Muscle of back (tissue), 11 donors: ENCODE data around the gene RIMBP2. TPM values are rescaled to one million over a fixed set of nuclear protein-coding genes. Genes with fewer than 3 reads are reported as not detected.
A peak's percentile ranks its signal among the peaks of the same experiment; 100 is the strongest.

Experiments used
- DNase-seq, 3 donors: peaks; one replicate each; pipeline versions ENCODE4 v3.0.0 to v3.0.0-alpha.2; 2013
- polyA plus RNA-seq, 10 donors: library from polyadenylated mRNA; unstranded; fragments of 120-200 nt; gene quantifications; one replicate each; pipeline ENCODE4 v1.2.1, GENCODE V29; 2013; ENCODE audit not compliant: insufficient read length in 10 of 10

The RIMBP2 gene
- polyA plus RNA-seq, 10 donors: 0.62 to 2.1 (median 1.2) TPM

- peak in 1 of 3 donors; percentile 7 for DNase-seq
These were observed 82.3 kb downstream of the RIMBP2 start for GRCh38 chr12:130633771-130634170.

- DNase-seq: no peak
These were observed 83.5 kb downstream of the RIMBP2 start for GRCh38 chr12:130632642-130633041.

- DNase-seq: no peak
These were observed 87.8 kb downstream of the RIMBP2 start for GRCh38 chr12:130628304-130628703.

DNA sequence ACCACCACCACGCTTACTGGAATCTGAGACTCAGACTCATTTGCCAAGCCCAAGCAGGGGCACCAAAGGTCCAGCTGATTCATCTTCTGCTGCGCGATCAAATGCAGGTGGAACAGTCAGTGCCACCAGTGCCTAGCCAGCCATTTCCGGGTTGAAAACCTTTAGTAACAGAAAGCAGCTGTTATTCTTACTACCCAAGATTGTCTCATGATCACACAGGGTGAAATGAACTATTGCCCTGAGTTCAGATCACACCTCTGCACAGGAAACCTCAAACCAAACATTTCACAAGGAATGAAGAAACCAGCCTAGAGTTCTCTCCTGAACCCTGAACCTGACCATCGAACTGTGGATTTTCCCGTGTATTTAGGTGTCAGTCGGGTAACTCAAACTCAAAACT lies 88.9 kb downstream of the RIMBP2 start:
- DNase-seq: no peak

GRCh38 chr12:130626601-130627000 lies 89.5 kb downstream of the RIMBP2 start:
- no peak for DNase-seq

DNA sequence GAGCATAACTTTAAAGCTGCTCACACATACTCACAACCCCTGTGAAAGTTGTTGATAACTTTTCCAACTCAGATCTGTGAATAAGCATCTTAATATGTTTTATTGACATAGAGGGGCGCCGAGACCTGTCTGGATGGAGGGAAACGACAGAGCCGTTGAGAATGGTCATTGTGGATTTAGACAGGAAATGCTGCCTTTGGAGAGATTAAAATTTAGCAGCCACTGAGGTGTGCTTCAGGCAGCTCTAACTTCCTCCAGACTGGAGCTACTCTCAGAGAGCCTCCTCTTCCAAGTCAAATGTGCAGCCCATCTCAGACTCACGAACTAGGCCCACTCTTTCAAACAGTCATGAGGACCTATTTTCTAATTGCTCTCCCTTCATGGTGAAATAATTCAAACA lies 90.9 kb downstream of the RIMBP2 start:
- DNase-seq: no peak

DNA sequence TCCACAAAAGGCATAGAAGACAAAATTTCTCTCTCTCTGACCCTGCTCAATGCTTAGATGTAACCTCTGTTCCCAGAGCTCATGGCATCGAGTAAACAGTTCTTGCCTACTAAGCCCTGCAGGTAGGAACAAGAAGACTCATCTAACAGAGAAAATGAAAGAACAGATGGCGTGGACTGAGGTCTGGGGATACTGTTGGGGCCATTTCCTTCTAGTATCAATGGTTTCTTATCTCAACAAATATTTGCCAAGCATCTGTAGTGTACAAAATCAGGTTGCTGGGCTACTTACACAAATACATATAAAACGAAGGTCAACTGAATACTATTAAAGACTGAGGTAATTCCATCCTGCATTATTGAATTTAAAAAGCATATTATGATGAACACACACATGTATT lies 93.3 kb downstream of the RIMBP2 start:
- DNase-seq: no peak

- DNase-seq: no peak
These were observed 94.3 kb downstream of the RIMBP2 start for GRCh38 chr12:130621696-130622298.

DNA sequence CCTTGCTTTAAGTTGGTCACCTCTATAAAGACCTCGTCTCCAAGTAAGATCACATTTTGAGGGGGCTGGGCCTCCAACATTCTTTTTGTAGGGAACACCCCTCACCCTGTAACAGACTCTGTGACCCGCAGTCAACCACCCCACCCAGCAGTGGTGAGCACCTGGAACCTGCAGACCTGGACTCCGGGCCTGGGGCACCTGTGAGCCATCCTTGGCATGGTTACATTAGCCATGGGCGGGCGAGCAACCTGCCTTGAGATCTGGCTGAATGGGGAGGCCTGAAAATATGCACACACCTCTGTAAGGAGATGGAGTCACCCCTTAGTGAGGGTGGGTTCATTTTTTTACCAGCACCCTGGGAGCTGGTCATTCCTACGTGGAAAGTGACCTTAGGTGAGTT lies 95.3 kb downstream of the RIMBP2 start:
- no peak for DNase-seq

DNA sequence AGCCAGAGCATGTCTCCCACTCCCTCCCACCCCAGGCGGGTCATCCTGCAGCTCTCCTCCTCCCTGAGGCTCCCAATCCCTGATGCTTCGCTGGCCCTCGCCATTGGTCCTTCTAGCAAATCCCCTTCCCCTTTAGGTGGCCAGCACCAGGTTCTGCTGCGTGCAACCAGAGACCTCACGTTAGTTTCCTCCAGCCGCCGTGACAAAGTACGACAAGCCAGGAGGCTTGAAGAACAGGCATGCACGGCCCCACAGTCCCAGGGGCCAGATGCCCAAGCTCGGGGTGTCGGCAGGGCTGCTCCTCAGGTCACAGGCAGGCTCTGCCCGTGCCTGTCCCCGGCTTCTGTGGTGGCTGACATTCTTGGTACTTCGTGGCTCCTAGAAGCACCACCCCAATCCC lies 95.8 kb downstream of the RIMBP2 start:
- DNase-seq: no peak

GRCh38 chr12:130619385-130620001 lies 96.6 kb downstream of the RIMBP2 start:
- no peak for DNase-seq

DNA sequence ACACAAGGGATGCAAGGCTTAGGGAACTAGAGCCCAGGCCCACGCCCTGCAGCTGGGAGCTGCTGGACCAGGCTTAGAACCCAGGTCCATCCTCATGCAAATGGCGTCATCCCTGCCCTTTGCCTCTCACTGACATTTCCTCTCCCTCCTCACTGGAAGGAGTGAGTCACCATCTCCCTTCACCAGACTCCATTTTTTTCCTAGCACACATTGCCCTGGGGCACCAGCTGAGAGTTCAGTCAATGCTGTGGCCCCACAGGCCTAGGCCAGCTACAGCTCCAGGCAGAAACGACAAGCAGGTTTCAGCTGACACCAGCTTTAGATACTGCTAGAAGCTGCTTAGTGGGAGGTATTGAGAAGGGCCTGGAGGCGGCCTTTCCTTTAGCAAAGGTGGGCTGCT lies 98.9 kb downstream of the RIMBP2 start:
- DNase-seq: no peak

DNA sequence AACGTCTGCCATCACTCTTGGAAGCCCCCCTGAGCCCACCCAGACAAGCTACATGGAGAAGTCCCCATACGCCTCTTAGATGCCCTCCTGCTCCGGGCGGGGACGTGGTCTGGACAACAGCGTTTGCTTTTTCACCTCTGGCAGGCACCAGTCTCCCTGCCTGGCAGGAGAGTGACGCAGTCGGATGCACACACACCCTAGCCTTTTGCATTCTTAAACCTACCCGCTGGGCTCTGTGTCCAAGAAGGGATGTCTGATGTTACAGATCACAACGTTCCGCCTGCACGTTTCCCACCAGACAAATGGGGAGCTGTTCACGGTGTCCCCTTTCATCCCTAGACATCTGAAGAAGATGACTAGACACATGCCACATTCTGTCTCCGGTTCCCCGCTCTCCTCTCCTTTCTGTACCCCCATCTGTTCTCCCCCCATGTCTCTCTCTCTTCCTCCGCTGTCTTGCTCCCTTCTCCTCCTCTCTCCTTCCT lies 100.2 kb downstream of the RIMBP2 start:
- no peak for DNase-seq

GRCh38 chr12:130614530-130614905 lies 101.6 kb downstream of the RIMBP2 start:
- DNase-seq: no peak

- DNase-seq: no peak
These were observed 102.1 kb downstream of the RIMBP2 start for GRCh38 chr12:130613831-130614529.

DNA sequence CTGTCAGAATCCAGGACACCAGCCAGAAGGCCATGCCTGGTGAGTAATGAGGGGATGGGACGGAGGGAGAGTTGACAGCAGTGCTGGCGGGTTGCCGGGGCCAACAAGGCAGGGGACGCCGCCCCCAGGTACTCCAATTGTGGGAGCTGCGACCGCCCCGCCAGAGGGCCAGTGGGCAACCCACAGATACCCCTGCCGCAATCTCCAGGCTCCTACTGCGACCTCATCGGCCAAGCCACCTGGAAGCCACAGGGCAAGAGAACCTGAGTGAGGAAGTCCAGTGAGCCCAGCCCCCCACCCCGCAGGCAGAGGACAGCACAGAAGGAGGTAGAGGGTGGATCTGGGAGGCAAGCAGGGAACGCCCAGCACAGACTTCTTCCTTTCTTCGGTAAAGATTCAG lies 103.0 kb downstream of the RIMBP2 start:
- DNase-seq: no peak

DNA sequence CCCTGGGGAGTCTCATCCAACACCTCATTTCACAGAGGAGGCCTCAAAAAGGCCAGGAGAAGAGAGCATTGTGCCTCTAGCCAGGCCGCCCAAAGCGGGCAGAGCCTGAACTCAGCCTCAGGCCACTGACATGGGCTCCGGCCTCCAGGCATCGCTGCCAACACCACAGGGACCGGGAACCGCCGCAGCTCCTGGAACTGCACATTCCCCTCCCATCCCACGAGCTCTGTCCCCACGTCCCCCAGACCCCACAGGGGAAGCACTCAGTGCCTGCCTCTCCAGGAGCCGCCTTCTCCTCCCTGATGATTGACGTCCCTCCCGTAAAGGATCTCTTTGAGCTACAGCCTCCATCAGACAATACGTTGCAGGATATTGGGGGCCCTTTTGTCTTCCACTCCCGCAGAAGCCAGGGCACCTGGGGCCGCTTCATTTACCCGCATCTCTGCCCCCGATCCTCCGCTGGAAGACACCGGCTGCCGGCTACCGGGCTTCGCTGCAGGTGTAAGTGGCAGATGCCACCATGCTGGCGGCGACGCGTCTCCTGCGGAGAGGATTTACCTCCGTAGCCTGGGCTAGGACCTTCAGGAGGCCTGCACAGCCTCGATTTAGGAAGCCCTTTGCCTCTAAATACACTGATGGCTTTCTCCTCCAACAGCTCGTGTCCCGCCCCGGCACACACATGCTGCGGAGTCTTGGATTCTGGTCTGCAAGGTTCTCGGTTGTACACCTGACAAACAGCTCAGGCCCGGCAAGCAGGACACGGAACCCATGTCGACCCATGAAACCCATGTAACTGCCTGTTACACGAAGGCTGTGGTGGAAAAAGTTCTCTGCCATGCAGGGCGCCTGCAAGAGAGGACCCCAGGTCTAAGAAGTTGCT lies 104.8 kb downstream of the RIMBP2 start:
- DNase-seq: no peak

DNA sequence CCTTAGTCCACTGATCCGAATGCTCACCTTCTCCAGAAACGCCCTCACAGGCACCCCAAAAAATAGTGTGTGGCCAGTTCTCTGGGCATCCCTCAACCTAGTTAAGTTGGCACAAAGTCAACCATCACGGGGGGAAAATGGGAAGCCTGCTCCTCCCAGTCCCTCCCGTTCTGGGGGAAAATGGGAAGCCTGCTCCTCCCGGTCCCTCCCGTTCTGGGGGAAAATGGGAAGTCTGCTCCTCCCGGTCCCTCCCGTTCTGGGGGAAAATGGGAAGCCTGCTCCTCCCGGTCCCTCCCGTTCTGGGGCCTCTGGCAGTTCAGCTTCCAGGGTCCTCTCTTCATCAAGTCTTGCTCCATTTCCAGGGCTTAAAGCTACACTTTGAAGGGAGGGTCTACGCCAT lies 106.1 kb downstream of the RIMBP2 start:
- DNase-seq: no peak

DNA sequence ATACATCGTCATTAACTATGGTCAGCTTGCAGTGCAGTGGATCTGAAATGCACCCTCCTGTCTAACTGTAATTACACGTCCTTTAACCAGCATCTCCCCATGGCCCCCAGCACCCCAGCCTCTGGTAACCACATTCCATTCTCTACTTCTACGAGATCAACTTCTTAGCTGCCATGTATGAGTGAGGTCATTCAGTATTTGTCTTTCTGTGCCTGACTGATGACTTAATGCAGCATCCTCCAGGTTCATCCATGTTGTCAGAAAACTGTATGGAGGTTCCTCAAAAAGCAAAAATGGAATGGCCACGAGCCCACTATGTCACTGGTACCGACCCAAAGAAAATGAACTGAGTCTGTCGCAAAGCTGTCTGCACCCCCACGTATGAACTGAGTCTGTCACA lies 107.3 kb downstream of the RIMBP2 start:
- no peak for DNase-seq

GRCh38 chr12:130608132-130608531 lies 108.0 kb downstream of the RIMBP2 start:
- DNase-seq: no peak

- no peak for DNase-seq
These were observed 109.9 kb downstream of the RIMBP2 start for GRCh38 chr12:130606231-130606630.

- no peak for DNase-seq
These were observed 112.6 kb downstream of the RIMBP2 start for GRCh38 chr12:130603396-130603965.
